HG03045 (cell line): ENCODE data around the gene C6orf120.
A peak's percentile ranks its signal among the peaks of the same experiment; 100 is the strongest.

Source experiments
- ATAC-seq: cut with Tn5 transposase; IDR thresholded peaks from one replicate; pipeline ENCODE4 v1.9.1; 2021; ENCODE audit warnings: mild to moderate bottlenecking, moderate library complexity; ENCODE audit not compliant: unreplicated experiment

C6orf120 gene

GRCh38 chr6:169701954-169702839, at the start of gene C6orf120, which contains the start of gene WDR27:
Gene C6orf120, plus strand, starts transcription at chr6:169702126. Its CDS starts 334 bp downstream, at chr6:169702460.
Gene WDR27, minus strand, starts transcription at chr6:169702029. Its CDS starts 13,024 bp downstream, at chr6:169689005.
- peak; percentile 96 for ATAC-seq

DNA sequence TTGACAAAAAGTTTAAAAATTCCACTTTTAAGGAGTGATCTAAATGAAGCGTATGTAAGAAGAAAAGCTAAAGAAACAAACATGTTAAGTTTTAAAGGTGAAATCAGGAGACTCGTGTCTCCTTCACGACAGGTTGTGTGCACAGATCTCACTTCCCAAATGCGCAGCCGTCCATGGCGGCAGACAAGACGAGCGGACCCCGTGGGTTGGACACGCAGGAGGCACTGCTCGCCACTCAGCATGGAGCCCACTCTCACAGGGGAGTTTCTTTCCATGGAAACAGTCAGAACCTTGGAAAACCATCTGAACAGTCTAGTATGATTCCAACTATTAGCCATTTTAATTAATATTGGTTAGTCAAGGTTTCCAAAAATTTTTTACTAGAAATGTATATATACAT, 49.0 kb upstream of the C6orf120 start:
- no peak for ATAC-seq

- no peak for ATAC-seq
Observed at GRCh38 chr6:169653691-169654090, 48.2 kb upstream of the C6orf120 start.

- ATAC-seq, result peak; percentile 95
Observed at GRCh38 chr6:169654598-169655391, 47.1 kb upstream of the C6orf120 start.

- ATAC-seq, result no peak
Observed at GRCh38 chr6:169656546-169657283, 45.2 kb upstream of the C6orf120 start.

GRCh38 chr6:169657284-169657610, 44.7 kb upstream of the C6orf120 start:
- no peak for ATAC-seq

DNA sequence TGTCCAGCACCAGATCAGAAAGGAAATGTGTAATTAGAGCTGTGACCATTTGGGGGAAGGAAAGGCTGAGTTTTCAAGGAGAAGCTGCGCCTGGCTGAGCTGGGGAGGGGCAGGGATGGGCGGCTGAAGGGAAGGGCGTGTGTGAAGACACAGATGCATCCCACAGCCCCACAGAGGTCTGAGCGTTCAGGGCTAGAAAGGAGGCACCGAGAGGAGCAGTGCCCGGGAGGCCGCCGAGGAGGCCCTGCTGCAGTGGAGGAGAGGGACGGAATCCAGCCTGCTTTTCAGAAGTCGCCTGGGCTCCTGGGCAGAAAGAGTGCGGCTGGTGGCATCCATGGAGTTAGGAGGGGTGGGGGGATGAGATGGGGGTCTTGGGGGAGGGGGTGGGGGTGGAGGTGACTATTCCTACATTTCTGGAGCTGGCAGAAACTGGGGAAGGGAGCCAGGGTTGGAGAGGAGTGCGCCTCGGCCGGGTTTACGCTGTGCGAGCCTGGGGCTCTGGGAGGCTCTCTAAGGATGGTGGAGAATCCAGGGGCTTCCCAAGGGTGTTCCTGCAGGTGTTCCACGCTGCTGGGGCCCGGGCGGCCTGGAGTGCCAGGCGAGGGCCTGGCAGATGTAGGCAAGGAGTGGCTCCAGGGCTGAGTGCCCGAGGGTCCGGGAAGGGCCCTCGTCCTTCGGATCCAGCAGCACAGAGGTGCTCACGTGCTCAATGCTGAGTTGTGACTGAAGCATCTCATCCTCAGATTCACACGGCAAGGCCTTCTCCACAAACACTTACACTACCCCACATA, 41.9 kb upstream of the C6orf120 start:
- no peak for ATAC-seq

GRCh38 chr6:169660751-169661390, 41.1 kb upstream of the C6orf120 start:
- no peak for ATAC-seq

- no peak for ATAC-seq
Observed at GRCh38 chr6:169661391-169661756, 40.6 kb upstream of the C6orf120 start.

DNA sequence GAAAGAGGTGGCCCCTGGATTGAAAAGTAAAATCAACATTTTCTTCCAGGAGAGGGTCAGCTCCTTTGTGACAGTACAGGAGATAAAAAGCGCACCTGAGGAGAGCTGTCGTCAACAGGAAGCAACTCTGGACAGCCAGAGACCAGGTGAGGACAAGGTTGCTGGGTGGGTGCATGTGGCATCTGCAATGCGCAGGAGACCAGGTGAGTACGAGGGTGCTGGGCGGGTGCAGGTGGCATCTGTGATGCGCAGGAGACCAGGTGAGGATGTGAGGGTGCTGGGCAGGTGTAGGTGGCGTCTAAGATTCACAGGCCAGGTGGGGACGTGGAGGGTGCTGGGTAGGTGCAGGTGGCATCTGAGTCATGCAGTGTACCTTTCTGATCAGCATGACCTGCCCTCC, 38.5 kb upstream of the C6orf120 start:
- no peak for ATAC-seq

DNA sequence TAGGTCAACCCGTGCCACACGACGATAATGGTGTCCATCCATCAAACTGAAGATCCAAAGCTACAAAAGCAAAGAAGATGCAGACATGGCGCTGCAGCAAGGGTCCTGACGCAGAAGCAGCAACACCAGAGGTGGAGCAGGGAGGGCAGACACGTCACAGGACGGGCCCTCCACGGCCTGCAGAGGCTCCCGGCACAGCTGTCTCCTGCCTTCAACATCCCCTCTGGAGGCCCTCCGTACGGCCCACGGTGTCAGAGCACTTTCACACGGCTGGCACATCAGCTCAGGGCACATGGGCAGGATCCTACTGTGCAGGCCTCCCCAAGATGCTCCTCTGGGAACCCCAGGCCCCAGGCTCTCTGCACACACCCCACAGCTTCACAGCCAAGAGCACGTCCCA, 37.7 kb upstream of the C6orf120 start:
- ATAC-seq, result no peak

- no peak for ATAC-seq
Observed at GRCh38 chr6:169665289-169665688, 36.6 kb upstream of the C6orf120 start.

DNA sequence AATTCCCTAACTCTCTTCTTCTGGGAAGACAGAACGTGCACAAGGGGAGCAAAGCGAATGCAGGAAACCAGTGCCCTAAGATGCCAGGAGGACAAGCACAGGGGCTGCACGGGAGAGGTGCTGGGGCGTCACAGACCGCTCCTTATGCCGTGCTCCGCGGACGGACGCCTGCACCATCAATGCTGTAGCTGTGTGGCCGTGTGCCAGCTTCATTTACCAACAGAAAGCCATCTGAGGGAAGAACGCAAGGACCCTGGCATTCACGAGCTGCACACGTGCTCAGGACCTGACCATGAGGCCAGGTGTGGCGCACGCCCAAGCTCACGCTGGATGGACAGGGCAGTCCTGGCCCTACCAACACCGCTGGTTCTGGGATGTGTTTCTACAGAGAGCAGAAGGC, 35.5 kb upstream of the C6orf120 start:
- ATAC-seq, result no peak

DNA sequence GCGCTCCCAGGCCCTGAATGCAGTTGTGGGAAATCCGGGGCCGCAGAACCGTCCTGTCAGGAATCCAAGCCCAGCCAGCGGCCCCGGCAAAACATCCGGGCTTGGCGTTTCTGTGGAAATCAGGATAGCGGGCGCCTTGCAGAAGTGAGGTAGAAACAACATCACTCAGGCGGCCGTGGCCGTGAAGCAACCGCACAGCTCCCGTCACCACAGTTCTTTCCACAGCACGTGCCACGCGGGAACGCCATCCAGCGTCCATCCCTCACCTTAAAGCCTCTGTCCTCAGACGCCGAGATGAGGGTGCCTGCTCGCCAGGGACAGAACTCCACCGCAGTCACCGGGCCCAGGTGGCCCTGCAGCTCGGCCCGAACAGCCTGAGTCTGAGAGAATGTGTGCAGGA, 34.2 kb upstream of the C6orf120 start:
- ATAC-seq, result no peak

- no peak for ATAC-seq
Observed at GRCh38 chr6:169668203-169668847, 33.6 kb upstream of the C6orf120 start.

GRCh38 chr6:169669147-169669546, 32.8 kb upstream of the C6orf120 start:
- ATAC-seq, result no peak

- ATAC-seq, result no peak
Observed at GRCh38 chr6:169669889-169670288, 32.0 kb upstream of the C6orf120 start.

GRCh38 chr6:169671563-169671962, 30.4 kb upstream of the C6orf120 start:
- no peak for ATAC-seq

GRCh38 chr6:169675011-169675410, 26.9 kb upstream of the C6orf120 start:
- no peak for ATAC-seq

GRCh38 chr6:169677096-169677495, 24.8 kb upstream of the C6orf120 start:
- no peak for ATAC-seq
